GM19463 (cell line): ENCODE data around the gene MAGI1.
"Not testable (repeated sequence)": the region's sequence is repeated elsewhere in the genome, so short reads cannot be mapped to it uniquely, and the experiment has no call there.

Experiments used
- ATAC-seq: cut with Tn5 transposase; IDR thresholded peaks from one replicate; pipeline ENCODE4 v1.9.1; 2021; ENCODE audit warnings: mild to moderate bottlenecking, moderate library complexity; ENCODE audit not compliant: unreplicated experiment

MAGI1 gene

GRCh38 chr3:65914740-65915367 lies 123.9 kb downstream of the MAGI1 start:
- ATAC-seq = no peak

- no peak for ATAC-seq
These were observed 124.5 kb downstream of the MAGI1 start for GRCh38 chr3:65914032-65914739.

DNA sequence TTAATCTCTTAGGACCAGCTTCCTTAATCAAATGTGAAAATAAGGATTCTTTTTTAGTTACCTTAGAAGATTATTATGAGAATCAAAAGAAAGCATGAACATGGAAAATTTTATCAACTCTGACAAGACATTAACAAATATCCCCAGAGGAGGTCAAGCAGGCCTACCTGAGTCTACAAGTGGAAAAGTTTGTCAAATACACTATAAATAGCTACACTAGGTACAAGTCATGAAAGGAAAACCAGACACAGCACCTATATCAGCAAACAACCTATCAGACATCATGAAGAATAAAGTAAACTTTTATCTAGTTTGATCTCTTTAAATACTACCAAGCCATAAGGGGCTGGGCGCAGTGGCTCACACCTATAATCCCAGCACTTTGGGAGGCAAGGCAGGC lies 126.1 kb downstream of the MAGI1 start:
- no peak for ATAC-seq

DNA sequence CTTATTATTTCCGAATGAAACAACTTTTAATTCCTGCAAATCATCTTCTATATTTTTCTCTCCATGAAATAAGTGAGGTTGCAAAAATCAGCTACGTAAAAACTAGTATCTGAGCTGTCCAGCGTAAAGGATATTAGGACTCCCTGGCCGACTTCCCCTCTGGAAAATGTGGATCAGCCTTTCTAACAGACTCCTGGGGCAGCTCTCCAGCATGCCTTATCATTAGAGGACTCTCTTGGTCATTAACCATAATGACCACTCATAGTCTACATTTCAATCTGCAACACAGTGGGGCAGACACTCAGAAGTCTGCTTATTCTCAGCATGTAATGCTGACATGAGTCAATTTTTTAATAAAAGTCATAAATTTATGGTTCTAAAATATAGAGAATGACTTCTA lies 130.1 kb downstream of the MAGI1 start:
- ATAC-seq = no peak

DNA sequence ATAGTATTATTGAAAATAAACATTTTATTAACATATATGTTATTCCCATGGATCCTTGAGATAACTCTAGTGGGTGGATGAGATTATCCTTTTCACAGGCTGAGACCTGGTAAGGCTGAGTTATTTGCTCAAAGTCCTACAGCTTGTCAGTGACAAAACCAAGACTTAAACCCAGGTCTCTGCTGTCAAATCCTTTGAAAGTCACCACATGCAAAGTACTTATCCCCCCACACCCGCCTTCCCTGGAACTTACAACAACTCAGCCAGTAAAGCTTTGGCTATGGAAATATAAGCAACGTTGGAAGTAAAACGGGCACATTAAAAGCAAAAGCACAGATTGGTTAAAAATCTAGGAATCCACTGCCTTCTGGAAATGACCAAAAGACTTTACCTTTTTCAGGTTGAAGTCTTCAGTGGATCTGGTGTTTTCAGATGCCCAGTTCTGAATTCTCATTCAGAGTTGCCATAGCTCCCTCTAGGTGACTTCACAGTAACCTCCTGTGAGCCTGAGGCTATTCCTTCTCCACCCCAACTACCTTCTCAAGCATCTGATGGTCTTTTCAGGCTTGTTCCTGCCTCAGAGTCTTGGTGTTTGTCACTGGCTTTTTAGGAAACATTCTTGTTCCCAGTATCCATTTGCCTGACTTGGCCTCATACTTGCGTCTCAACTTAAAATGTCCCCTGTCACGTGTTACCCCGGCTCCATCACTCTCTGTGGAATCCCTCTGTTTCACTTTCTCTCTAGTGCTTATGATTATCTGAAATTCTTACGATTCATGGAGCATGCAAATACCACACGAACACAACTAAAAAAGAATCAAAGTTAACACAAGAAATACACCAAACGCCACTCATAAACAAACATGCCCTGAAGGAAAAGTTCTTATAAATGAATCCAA lies 131.2 kb downstream of the MAGI1 start:
- ATAC-seq = no peak

DNA sequence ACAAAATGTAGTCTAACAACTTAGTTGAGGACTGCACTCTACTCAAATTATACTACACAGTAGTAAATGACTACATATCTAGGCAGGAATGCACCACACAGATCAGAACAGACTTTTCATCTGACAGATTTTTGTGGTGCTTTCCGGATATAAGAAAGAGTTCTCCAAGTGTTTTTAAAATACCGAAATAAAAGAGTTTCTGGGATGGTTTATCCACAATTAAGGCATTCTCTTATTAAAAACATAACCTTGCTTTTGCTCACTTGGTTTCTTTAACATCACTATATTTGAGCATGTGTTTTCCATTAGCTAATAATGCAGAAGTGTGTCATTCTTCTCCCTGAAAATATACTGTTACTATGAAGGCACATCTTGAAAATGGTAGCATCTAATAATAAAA lies 132.9 kb downstream of the MAGI1 start:
- ATAC-seq = no peak

DNA sequence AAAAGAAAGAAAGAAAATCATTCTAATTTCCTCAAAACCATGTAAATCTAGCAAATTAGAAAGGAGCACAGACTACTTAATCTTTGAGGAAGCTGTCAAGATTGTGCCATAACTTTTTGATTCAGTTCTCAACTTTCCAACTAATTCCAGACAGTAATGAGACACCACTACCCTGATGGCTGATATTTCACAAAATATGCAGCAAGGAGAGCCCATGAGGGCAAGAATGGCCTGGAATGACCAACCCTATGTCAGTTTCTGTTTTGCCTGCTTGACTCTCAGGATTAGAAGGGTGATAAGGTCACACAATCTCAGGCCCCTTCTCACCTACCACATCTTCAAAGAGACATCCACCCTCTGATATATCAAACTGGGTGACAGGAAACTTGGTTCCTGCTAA lies 134.7 kb downstream of the MAGI1 start:
- ATAC-seq = no peak

DNA sequence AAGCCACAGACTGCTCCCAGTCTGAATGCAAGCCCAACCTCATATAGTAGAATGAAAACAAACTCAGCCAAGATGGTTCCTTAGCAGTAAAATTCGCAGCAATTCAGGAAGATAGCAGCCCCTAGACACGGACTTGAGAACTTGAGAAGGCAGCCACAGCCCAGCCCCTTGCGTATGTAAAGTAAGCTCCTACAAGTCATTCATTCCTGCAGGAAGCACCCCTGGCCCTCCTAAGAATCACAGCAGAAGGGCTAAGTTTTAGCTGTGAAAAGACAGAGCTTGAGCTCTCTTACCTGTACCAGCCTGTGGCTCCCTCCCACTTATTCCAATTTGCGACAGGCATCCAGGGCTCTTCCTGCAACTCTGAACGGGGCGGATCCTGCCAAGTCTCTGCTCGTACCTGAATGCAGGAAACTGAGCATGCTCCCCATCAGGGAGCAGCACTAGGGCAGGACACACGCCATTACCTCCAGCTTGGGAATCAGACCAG lies 136.4 kb downstream of the MAGI1 start:
- ATAC-seq = no peak

DNA sequence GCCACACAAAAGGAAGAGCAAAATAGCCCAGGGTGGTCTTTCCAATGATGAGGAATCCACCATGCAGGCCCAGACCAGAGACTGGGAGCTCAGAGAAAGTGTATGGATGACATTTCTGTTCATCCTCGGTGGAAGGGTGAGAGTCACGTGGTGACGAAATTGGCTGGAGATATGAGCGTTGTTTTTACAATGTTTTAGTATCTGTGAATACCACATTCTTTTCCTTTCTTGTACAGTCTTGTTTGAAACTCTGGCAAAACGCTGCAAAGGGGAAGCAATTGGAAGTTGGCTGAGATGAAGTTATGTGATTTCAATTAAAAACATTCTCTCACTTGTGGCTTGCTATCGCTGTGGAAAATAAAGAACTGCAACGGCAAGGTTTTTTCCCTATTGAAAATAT lies 137.5 kb downstream of the MAGI1 start:
- no peak for ATAC-seq

DNA sequence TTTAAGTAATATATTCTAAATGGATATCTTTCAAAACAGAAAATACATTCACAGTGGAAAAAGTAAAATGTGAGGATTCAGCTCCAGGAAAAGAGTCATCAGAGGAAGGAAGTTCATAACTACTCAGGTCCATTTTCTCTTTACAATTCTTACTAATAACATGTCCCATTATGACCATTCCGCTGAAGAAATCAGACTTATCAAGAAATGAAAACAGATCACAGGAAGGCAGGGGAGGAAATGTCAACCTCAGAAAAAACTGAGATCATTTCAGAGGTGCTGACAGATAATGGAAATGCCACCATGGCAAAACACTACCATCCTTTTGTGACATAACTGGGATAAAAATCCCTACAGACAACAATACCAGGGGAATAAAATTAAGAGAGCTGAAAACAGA lies 139.5 kb downstream of the MAGI1 start:
- ATAC-seq = no peak

DNA sequence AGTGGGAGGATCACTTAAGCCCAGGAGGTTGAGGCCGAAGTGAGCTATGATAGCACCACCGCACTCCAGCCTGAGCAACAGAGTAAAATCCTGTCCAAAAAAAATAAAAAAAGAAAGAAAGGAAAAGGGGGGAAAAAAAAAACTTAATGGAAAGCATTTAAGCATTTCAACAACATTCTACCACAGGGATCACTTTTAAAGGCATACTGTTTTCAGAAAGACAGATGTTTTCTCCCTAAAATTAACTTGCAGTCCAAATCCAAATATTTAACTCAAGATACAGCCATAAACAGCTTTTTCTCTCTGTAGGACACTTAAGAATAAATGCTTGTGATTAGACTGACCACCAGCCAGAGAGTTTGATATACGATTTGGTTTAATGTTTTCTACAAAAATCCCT lies 141.0 kb downstream of the MAGI1 start:
- no peak for ATAC-seq

DNA sequence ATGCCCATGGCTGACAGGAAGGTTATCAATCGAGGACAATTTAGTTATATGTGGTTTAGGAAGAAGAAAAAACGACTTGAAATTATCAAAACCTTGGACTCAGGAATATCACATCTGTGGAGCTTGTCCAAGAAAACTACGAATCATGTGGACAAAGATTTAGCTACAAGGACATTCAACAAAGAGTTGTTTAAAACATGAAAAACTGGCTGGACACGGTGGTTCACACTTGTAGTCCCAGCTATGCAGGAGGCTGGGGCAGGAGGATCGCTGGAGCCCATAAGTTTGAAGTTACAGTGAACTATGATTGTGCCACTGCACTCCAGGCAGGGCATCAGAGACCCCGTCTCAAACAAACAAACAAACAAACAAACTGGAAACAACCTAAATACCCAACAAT lies 142.4 kb downstream of the MAGI1 start:
- no peak for ATAC-seq

GRCh38 chr3:65894679-65895453 lies 143.9 kb downstream of the MAGI1 start:
- ATAC-seq = no peak

- ATAC-seq = no peak
These were observed 144.6 kb downstream of the MAGI1 start for GRCh38 chr3:65894126-65894525.

GRCh38 chr3:65893631-65894030 lies 145.1 kb downstream of the MAGI1 start:
- no peak for ATAC-seq

- not testable (repeated sequence) for ATAC-seq
These were observed 147.2 kb downstream of the MAGI1 start for GRCh38 chr3:65891477-65891876.

DNA sequence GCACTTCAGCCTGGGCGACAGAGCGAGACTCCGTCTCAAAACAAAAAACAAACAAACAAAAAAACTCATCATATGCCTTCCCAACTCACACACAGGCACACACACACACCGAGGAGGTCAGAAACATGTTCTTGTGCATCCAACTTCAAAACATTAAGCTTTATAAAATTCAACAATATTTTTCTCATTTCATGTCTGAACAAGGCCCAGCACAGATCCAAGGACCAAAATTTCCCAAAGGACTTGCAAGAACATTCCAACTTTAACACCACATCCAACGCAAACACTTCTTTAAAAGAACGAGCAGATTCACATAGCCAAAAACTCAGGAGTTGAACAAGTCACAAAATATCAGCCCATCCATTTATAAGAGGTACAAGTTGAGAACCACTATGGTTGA lies 148.4 kb downstream of the MAGI1 start:
- no peak for ATAC-seq

GRCh38 chr3:65889707-65890099 lies 149.0 kb downstream of the MAGI1 start:
- no peak for ATAC-seq

DNA sequence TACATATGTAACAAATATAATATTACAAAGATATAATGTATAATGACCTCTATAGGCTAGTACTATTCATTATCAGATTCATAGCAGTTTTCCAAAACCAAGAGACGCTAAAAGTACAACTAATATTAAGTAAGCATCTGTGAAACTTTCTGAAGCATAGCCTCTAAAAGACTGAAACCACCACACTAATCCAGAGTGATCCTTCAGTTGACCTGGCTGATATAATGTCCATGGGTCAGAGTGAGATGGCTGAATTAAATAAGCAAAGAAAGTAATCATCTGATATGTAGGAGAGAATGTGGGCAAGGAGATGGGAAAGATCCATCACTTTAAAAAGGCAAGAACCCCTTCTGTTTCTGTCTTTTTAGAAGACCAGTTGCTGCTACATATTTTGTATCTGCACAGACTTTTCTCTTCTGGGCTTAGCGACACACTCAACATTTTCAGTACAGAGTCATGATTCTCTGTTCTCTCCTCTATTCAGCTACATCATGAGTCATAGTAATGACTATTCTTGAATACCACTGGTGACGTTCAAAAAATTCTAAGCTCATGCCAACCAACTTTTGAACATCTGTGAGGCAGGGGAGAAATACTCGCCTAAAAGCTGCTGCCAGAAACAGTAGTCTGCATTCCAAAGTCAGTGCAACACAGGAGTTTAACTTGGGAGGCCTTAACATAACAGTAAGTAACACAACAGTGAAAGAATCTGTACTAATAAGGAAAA lies 149.6 kb downstream of the MAGI1 start:
- no peak for ATAC-seq

- no peak for ATAC-seq
These were observed 150.5 kb downstream of the MAGI1 start for GRCh38 chr3:65888196-65888595.
